ENCODE measurements around the gene NHS. TPM values are rescaled to one million over a fixed set of nuclear protein-coding genes. Genes with fewer than 3 reads are reported as not detected.

Gene NHS
- total and polyA plus RNA-seq, 2 of the 4 experiments (the other 2 are of a cell fraction), result 0.36 to 0.90 TPM

- Histone ChIP-seq H2BK5ac (ENCODE audit: low read depth, low read length, poor library complexity, severe bottlenecking) (no peak overlapping the region), H2BK20ac (ENCODE audit: low read depth, low read length) (no peak overlapping the region), H3K27ac (ENCODE audit: insufficient read depth, low read length) (no peak overlapping the region), H3K4me1 (ENCODE audit: control insufficient read depth, insufficient read depth, low read length) (peaks cover 7% of the 10 kb centered on the region), H3K4me3 (ENCODE audit: insufficient read depth, low read depth, low read length) (no peak overlapping the region), H3K18ac (ENCODE audit: low read depth, low read length) (no peak overlapping the region), H2BK120ac (ENCODE audit: low read depth, low read length) (no peak overlapping the region), H3K9me3 (ENCODE audit: control insufficient read depth, insufficient read depth, low read length) (no peaks in the 10 kb centered on the region), H3K27me3 (ENCODE audit: control insufficient read depth, insufficient read depth, low read length) (peaks cover 2% of the 10 kb centered on the region; the same call in 1 of the 2 replicates), H3K9ac (ENCODE audit: low read depth, low read length) (no peak overlapping the region), H3K23ac (ENCODE audit: low read depth, low read length) (no peak overlapping the region), H3K9me1 (ENCODE audit: insufficient read depth, low read length) (0 out of 2 replicates have a peak, but pooled peaks cover 2% of the 10 kb centered on the region), H2AK5ac (ENCODE audit: low read depth, low read length) (no peak overlapping the region), H4K20me1 (ENCODE audit: insufficient read depth, low read length) (no peaks in the 10 kb centered on the region; the same call in 1 of the 2 replicates), H2AK9ac (replicated peaks; ENCODE audit: low read depth, low read length, poor library complexity) (no peak overlapping the region), H2AFZ (replicated peaks; ENCODE audit: low read length, poor library complexity) (no peak overlapping the region), H4K91ac (ENCODE audit: insufficient read depth, low read depth, low read length) (no peak overlapping the region), H3K4ac (ENCODE audit: low read depth, low read length) (no peak overlapping the region), H3K56ac (ENCODE audit: extremely low read depth, insufficient read depth, low read length) (no peak overlapping the region), H3K4me2 (ENCODE audit: low read depth, low read length) (no peak overlapping the region), H2BK15ac (ENCODE audit: low read depth, low read length) (no peak overlapping the region), H4K8ac (ENCODE audit: low read depth in 2 of 2, low read length in 2 of 2) (no peak overlapping the region), H3K79me1 (ENCODE audit: low read depth in 1 of 2, low read length in 2 of 2) (no peaks in the 10 kb centered on the region), H3K14ac (replicated peaks; ENCODE audit: low read depth, low read length) (no peak overlapping the region), H3K36me3 (ENCODE audit: control insufficient read depth, insufficient read depth, low read length) (no peaks in the 10 kb centered on the region), H4K5ac (ENCODE audit: low read depth, low read length) (no peak overlapping the region)
- dilution Hi-C loops (cut with HindIII; ENCODE audit: low sequenced_read_pairs, unreplicated experiment), result no loop called here
- DNase-seq (no peak), ATAC-seq (ENCODE audit: low read depth) (no peak)
- TF ChIP-seq RAD21 (IDR thresholded peaks at IDR 0.05; ENCODE audit: low read length) (no peak), MAFK (IDR thresholded peaks at IDR 0.05; ENCODE audit: low read depth, low read length) (no peak), CEBPB (IDR thresholded peaks at IDR 0.05; ENCODE audit: low read depth, low read length) (no peak), MAZ (IDR thresholded peaks at IDR 0.05; ENCODE audit: borderline replicate concordance, low read depth, low read length) (no peak), MXI1 (IDR thresholded peaks at IDR 0.05; ENCODE audit: borderline replicate concordance, low read depth, low read length) (no peak), FOS (IDR thresholded peaks at IDR 0.05; ENCODE audit: low read depth, low read length) (no peak), SMC3 (IDR thresholded peaks at IDR 0.05; ENCODE audit: low read depth, low read length) (no peak), POLR2A (IDR thresholded peaks at IDR 0.05; ENCODE audit: low read depth, low read length) (no peak), RFX5 (IDR thresholded peaks at IDR 0.05; ENCODE audit: low read depth, low read length) (no peak), ELK1 (IDR thresholded peaks at IDR 0.05; ENCODE audit: borderline replicate concordance, low read depth, low read length) (no peak), CHD1 (IDR thresholded peaks at IDR 0.05; ENCODE audit: low read depth, low read length) (no peak), RCOR1 (IDR thresholded peaks at IDR 0.05; ENCODE audit: insufficient replicate concordance, low read length) (no peak), USF2 (IDR thresholded peaks at IDR 0.05; ENCODE audit: low read depth, low read length) (no peak), NFE2L2 (IDR thresholded peaks at IDR 0.05; ENCODE audit: low read depth, low read length) (no peak), BHLHE40 (IDR thresholded peaks at IDR 0.05; ENCODE audit: low read depth, low read length) (no peak)
- TF ChIP-seq, protein P1, sequence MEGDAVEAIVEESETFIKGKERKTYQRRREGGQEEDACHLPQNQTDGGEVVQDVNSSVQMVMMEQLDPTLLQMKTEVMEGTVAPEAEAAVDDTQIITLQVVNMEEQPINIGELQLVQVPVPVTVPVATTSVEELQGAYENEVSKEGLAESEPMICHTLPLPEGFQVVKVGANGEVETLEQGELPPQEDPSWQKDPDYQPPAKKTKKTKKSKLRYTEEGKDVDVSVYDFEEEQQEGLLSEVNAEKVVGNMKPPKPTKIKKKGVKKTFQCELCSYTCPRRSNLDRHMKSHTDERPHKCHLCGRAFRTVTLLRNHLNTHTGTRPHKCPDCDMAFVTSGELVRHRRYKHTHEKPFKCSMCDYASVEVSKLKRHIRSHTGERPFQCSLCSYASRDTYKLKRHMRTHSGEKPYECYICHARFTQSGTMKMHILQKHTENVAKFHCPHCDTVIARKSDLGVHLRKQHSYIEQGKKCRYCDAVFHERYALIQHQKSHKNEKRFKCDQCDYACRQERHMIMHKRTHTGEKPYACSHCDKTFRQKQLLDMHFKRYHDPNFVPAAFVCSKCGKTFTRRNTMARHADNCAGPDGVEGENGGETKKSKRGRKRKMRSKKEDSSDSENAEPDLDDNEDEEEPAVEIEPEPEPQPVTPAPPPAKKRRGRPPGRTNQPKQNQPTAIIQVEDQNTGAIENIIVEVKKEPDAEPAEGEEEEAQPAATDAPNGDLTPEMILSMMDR (conservative IDR thresholded peaks at IDR 0.05; ENCODE audit: low read depth, low read length), result no peak
- BruUV-seq (replicated peaks), result no TSS peak
- CTCF ChIA-PET, result interaction anchor here (0.6 kb wide), 1 partner anchor 238 kb away, joined by 4 read pairs; no protein-coding TSS in a partner anchor
- POLR2A ChIA-PET (ENCODE audit: unreplicated experiment), result no interaction called here
- WGBS, 2 experiments (ENCODE audit: extremely low coverage in 2 of 2, insufficient read length in 1 of 2), result 60% methylated on average over 1 of the region's 6 CpGs; no CpG with 5 or more reads in 1 of the 2 experiments
- in situ Hi-C loops (cut with MboI; ENCODE audit: low sequenced_read_pairs), result no loop called here
- intact Hi-C loops (cut with micrococcal nuclease), result no loop called here
These were observed 63.2 kb downstream of the NHS start for GRCh38 chrX:17438221-17438620.
